Measurements from ENCODE around the gene CDC42SE2. TPM values are rescaled to one million over a fixed set of nuclear protein-coding genes. Genes with fewer than 3 reads are reported as not detected.
"Not testable (repeated sequence)": the region's sequence is repeated elsewhere in the genome, so short reads cannot be mapped to it uniquely, and the experiment has no call there.

CDC42SE2 gene
- total and polyA plus RNA-seq, 10 donors: 49.6 to 128 (median 102) TPM

DNA sequence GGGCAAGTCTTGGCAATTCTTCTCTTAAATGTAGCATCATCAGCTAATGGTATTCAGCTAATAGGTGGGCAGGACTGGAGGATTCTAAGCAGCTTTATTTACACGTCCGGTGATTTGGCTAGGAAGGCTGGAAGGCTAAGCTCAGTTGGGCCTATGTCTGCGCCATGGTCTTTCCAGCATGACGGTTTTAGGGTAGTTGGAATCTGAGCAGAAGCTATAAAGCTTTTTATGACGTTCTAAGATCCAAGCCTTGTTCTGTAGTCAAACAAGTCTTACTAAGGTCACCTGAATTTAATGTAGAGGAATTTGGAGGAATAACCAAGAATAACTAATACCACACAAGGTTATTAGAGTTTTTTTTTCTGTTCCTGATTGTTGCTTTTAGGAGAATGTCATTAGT lies 66.2 kb downstream of the CDC42SE2 start:
- 95 to 98% (median 98%) methylated on average over 5 of the region's 5 CpGs for WGBS, 5 donors
- peaks cover 0 to 6% (median 0%) of the 10 kb centered on the region in 8 donors for H3K9me3 ChIP-seq
- peaks cover 0 to 33% (median 0%) of the 10 kb centered on the region in 6 donors for H3K36me3 ChIP-seq
- TF ChIP-seq, protein P1, sequence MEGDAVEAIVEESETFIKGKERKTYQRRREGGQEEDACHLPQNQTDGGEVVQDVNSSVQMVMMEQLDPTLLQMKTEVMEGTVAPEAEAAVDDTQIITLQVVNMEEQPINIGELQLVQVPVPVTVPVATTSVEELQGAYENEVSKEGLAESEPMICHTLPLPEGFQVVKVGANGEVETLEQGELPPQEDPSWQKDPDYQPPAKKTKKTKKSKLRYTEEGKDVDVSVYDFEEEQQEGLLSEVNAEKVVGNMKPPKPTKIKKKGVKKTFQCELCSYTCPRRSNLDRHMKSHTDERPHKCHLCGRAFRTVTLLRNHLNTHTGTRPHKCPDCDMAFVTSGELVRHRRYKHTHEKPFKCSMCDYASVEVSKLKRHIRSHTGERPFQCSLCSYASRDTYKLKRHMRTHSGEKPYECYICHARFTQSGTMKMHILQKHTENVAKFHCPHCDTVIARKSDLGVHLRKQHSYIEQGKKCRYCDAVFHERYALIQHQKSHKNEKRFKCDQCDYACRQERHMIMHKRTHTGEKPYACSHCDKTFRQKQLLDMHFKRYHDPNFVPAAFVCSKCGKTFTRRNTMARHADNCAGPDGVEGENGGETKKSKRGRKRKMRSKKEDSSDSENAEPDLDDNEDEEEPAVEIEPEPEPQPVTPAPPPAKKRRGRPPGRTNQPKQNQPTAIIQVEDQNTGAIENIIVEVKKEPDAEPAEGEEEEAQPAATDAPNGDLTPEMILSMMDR (IDR thresholded peaks at IDR 0.05 in 8 of 11, conservative IDR thresholded peaks at IDR 0.05 in 3 of 11): no peak
- no peak for TF ChIP-seq POLR2AphosphoS5 (IDR thresholded peaks at IDR 0.05)
- no peak for TF ChIP-seq POLR2A (IDR thresholded peaks at IDR 0.05)
- peaks cover 23 to 72% (median 45%) of the 10 kb centered on the region in 6 donors for H3K4me1 ChIP-seq
- no peak overlapping the region for H3K4me3 ChIP-seq
- intact Hi-C loops (cut with DNase I; ENCODE audit: low total_unique reads): no loop called here
- DNase-seq: no peak
- no peaks in the 10 kb centered on the region for H3K27me3 ChIP-seq (replicated peaks in 1 of 7)
- H3K27ac ChIP-seq: no peak overlapping the region

DNA sequence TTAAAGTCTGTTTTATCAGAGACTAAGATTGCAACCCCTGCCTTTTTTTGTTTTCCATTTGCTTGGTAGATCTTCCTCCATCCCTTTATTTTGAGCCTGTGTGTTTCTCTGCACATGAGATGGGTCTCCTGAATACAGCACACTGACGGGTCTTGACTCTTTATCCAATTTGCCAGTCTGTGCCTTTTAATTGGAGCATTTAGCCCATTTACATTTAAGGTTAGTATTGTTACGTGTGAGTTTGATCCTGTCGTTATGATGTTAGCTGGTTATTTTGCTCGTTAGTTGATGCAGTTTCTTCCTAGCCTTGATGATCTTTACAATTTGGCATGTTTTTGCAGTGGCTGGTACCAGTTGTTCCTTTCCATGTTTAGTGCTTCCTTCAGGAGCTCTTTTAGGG lies 71.9 kb downstream of the CDC42SE2 start:
- H3K4me3 ChIP-seq; intact Hi-C loops (cut with DNase I; ENCODE audit: low total_unique reads); H3K27me3 ChIP-seq (replicated peaks in 1 of 7); H3K27ac ChIP-seq; DNase-seq: not testable (repeated sequence)
- H3K4me1 ChIP-seq: peaks cover 0 to 52% (median 14%) of the 10 kb centered on the region in 6 donors
- 95 to 100% (median 96%) methylated on average over 4 of the region's 4 CpGs for WGBS, 5 donors
- peaks cover 0 to 33% (median 6%) of the 10 kb centered on the region in 6 donors for H3K36me3 ChIP-seq
- peaks cover 0 to 17% (median 4%) of the 10 kb centered on the region in 8 donors for H3K9me3 ChIP-seq

DNA sequence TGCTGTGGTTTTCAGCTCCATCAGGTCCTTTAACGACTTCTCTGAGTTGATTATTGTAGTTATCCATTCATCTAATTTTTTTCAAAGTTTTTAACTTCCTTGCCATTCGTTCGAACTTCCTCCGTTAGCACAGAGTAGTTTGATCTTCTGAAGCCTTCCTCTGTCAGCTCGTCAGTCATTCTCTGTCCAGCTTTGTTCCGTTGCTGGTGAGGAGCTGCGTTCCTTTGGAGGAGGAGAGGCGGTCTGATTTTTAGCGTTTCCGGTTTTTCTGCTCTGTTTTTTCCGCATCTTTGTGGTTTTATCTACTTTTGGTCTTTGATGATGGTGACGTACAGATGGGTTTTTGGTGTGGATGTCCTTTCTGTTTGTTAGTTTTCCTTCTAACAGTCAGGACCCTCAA lies 72.9 kb downstream of the CDC42SE2 start:
- 86 to 95% (median 91%) methylated on average over 12 of the region's 12 CpGs for WGBS, 5 donors

DNA sequence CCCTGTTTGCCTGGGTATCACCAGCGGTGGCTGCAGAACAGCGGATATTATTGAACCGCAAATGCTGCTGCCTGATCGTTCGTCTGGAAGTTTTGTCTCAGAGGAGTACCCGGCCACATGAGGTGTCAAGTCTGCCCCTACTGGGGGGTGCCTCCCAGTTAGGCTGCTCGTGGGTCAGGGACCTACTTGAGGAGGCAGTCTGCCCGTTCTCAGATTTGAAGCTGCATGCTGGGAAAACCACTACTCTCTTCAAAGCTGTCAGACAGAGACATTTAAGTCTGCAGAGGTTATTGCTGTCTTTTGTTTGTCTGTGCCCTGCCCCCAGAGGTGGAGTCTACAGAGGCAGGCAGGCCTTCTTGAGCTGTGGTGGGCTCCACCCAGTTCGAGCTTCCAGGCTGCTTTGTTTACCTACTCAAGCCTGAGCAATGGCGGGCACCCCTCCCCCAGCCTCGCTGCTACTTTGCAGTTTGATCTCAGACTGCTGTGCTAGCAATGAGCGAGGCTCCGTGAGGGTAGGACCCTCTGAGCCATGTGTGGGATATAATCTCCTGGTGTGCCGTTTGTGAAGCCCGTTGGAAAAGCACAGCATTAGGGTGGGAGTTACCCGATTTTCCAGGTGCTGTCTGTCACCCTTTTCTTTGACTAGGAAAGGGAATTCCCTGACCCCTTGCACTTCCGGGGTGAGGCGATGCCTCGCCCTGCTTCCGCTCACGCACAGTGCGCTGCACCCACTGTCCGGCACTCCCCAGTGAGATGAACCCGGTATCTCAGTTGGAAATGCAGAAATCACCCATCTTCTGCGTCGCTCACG lies 73.6 kb downstream of the CDC42SE2 start:
- DNase-seq; intact Hi-C loops (cut with DNase I; ENCODE audit: low total_unique reads); H3K27me3 ChIP-seq (replicated peaks in 1 of 7): not testable (repeated sequence)
- peak in 2 of 3 donors; percentile 41 to 65 for TF ChIP-seq POLR2AphosphoS5 (IDR thresholded peaks at IDR 0.05)
- Histone ChIP-seq H3K27ac (peak overlapping the region in 1 of 8 donors; percentile 12), H3K4me1 (peaks cover 0 to 53% (median 9%) of the 10 kb centered on the region in 6 donors), H3K9me3 (peaks cover 0 to 17% (median 4%) of the 10 kb centered on the region in 8 donors), H3K36me3 (peaks cover 0 to 22% (median 6%) of the 10 kb centered on the region in 6 donors), H3K4me3 (peak overlapping the region in 1 of 8 donors; percentile 6)
- whole genome bisulfite sequencing, 5 donors: 92 to 95% (median 94%) methylated on average over 27 of the region's 27 CpGs

More for the DNA sequence above, 72.9 kb downstream of the CDC42SE2 start:
- Histone ChIP-seq H3K9me3 (peaks cover 0 to 17% (median 4%) of the 10 kb centered on the region in 8 donors), H3K4me1 (peaks cover 0 to 52% (median 9%) of the 10 kb centered on the region in 6 donors), H3K36me3 (peaks cover 0 to 23% (median 6%) of the 10 kb centered on the region in 6 donors)
- DNase-seq; H3K27me3 ChIP-seq (replicated peaks in 1 of 7); intact Hi-C loops (cut with DNase I; ENCODE audit: low total_unique reads); H3K4me3 ChIP-seq; H3K27ac ChIP-seq: not testable (repeated sequence)

DNA sequence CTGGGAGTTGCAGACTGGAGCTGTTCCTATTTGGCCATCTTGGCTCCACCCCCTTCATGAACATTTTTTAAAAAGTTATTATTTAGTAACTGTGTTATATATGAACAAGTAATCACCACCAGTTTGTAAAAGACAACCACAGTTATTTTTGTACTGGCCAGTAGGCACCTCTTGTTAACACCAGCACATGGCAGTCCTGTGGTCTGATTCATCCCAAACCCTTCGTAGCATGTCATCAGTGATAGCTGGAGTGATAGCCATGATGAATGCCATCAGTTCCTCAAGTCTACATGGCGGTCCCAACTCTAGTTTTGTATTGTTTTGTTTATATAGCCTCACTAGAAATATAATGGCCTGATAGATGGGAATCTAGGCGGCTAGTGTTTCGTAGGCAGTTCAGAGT lies 74.2 kb downstream of the CDC42SE2 start:
- Histone ChIP-seq H3K27ac (no peak overlapping the region), H3K4me3 (no peak overlapping the region), H3K4me1 (peaks cover 0 to 59% (median 9%) of the 10 kb centered on the region in 6 donors), H3K9me3 (peaks cover 0 to 17% (median 4%) of the 10 kb centered on the region in 8 donors), H3K27me3 (replicated peaks in 1 of 7) (no peaks in the 10 kb centered on the region), H3K36me3 (peaks cover 0 to 24% (median 6%) of the 10 kb centered on the region in 6 donors)
- intact Hi-C loops (cut with DNase I; ENCODE audit: low total_unique reads): no loop called here
- WGBS, 5 donors: 94 to 99% (median 97%) methylated on average over 4 of the region's 4 CpGs
- DNase-seq: no peak
- TF ChIP-seq POLR2AphosphoS5 (IDR thresholded peaks at IDR 0.05): no peak
- no peak for TF ChIP-seq POLR2A (IDR thresholded peaks at IDR 0.05)
- TF ChIP-seq, protein P1 (IDR thresholded peaks at IDR 0.05 in 8 of 11, conservative IDR thresholded peaks at IDR 0.05 in 3 of 11): no peak

DNA sequence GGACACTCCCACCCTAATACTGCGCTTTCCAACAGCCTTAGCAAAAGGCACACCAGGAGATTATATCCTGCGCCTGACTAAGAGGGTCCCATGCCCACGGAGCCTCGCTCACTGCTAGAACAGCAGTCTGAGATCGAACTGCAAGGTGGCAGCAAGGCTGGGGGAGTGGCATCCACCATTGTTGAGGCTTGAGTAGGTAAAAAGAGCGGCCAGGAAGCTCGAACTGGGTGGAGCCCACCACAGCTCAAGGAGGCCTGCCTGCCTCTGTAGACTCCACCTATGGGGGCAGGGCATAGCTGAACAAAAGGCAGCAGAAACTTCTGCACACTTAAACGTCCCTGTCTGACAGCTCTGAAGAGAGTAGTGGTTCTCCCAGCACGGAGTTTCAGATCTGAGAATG lies 80.4 kb downstream of the CDC42SE2 start:
- intact Hi-C loops (cut with DNase I; ENCODE audit: low total_unique reads); H3K4me3 ChIP-seq; H3K9me3 ChIP-seq; H3K27me3 ChIP-seq (replicated peaks in 1 of 7); DNase-seq; H3K27ac ChIP-seq: not testable (repeated sequence)
- peaks cover 0 to 34% (median 6%) of the 10 kb centered on the region in 6 donors for H3K4me1 ChIP-seq
- peaks cover 0 to 25% (median 12%) of the 10 kb centered on the region in 6 donors for H3K36me3 ChIP-seq
- 84 to 95% (median 93%) methylated on average over 9 of the region's 9 CpGs for WGBS, 5 donors

DNA sequence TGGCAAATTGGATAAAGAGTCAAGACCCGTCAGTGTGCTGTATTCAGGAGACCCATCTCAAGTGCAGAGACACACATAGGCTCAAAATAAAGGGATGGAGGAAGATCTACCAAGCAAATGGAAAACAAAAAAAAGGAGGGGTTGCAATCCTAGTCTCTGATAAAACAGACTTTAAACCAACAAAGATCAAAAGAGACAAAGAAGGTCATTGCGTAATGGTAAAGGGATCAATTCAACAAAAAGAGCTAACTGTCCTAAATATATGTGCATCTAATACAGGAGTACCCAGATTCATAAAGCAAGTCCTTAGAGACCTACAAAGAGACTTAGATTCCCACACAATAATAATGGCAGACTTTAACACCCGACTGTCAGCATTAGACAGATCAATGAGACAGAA lies 82.4 kb downstream of the CDC42SE2 start:
- H3K4me1 ChIP-seq: peaks cover 0 to 19% (median 0%) of the 10 kb centered on the region in 6 donors
- DNase-seq; H3K27ac ChIP-seq; intact Hi-C loops (cut with DNase I; ENCODE audit: low total_unique reads); H3K4me3 ChIP-seq; H3K9me3 ChIP-seq; H3K27me3 ChIP-seq (replicated peaks in 1 of 7): not testable (repeated sequence)
- H3K36me3 ChIP-seq: peaks cover 0 to 31% (median 15%) of the 10 kb centered on the region in 6 donors
- WGBS, 5 donors: 95 to 98% (median 97%) methylated on average over 3 of the region's 3 CpGs

Data from spleen (tissue), 11 donors.